HG02588 (cell line): Measurements from ENCODE around the gene NR3C1.

Source experiments
- ATAC-seq: cut with Tn5 transposase; IDR thresholded peaks from one replicate; pipeline ENCODE4 v1.9.1; 2021; ENCODE audit warnings: mild to moderate bottlenecking, moderate library complexity; ENCODE audit not compliant: unreplicated experiment

Gene NR3C1

GRCh38 chr5:143372187-143372829 lies 31.2 kb downstream of the NR3C1 start:
- ATAC-seq = no peak

GRCh38 chr5:143370440-143370839 lies 33.0 kb downstream of the NR3C1 start:
- ATAC-seq = no peak

- no peak for ATAC-seq
Measured at GRCh38 chr5:143364061-143364460, 39.4 kb downstream of the NR3C1 start.

- no peak for ATAC-seq
Measured at GRCh38 chr5:143362664-143363227, 40.7 kb downstream of the NR3C1 start.

- ATAC-seq = no peak
Measured at GRCh38 chr5:143361438-143361837, 42.0 kb downstream of the NR3C1 start.

GRCh38 chr5:143360755-143361154 lies 42.7 kb downstream of the NR3C1 start:
- ATAC-seq = no peak

- no peak for ATAC-seq
Measured at GRCh38 chr5:143359869-143360268, 43.6 kb downstream of the NR3C1 start.

GRCh38 chr5:143356855-143357583 lies 46.5 kb downstream of the NR3C1 start:
- ATAC-seq = no peak

GRCh38 chr5:143355710-143356109 lies 47.8 kb downstream of the NR3C1 start:
- no peak for ATAC-seq

GRCh38 chr5:143354025-143354424 lies 49.5 kb downstream of the NR3C1 start:
- no peak for ATAC-seq

- ATAC-seq = no peak
Measured at GRCh38 chr5:143352691-143353090, 50.8 kb downstream of the NR3C1 start.

- ATAC-seq = no peak
Measured at GRCh38 chr5:143350751-143351602, 52.5 kb downstream of the NR3C1 start.

- no peak for ATAC-seq
Measured at GRCh38 chr5:143350341-143350740, 53.1 kb downstream of the NR3C1 start.

GRCh38 chr5:143349177-143349576 lies 54.3 kb downstream of the NR3C1 start:
- ATAC-seq = no peak

GRCh38 chr5:143347698-143348344 lies 55.7 kb downstream of the NR3C1 start:
- ATAC-seq = no peak

GRCh38 chr5:143347046-143347445 lies 56.4 kb downstream of the NR3C1 start:
- ATAC-seq = no peak

- ATAC-seq = no peak
Measured at GRCh38 chr5:143345671-143346440, 57.6 kb downstream of the NR3C1 start.

- ATAC-seq = no peak
Measured at GRCh38 chr5:143343042-143343441, 60.4 kb downstream of the NR3C1 start.

GRCh38 chr5:143342607-143343006 lies 60.9 kb downstream of the NR3C1 start:
- ATAC-seq = no peak
